ENCODE results near the gene CADM1. TPM values are rescaled to one million over a fixed set of nuclear protein-coding genes. Genes with fewer than 3 reads are reported as not detected.

The CADM1 gene
- total and polyA plus RNA-seq, 10 of the 15 experiments (the other 5 are each of a cell fraction or from before 2014, with no cell fraction given) = 0.03 to 0.48 (median 0.15) TPM; not detected in 3

DNA sequence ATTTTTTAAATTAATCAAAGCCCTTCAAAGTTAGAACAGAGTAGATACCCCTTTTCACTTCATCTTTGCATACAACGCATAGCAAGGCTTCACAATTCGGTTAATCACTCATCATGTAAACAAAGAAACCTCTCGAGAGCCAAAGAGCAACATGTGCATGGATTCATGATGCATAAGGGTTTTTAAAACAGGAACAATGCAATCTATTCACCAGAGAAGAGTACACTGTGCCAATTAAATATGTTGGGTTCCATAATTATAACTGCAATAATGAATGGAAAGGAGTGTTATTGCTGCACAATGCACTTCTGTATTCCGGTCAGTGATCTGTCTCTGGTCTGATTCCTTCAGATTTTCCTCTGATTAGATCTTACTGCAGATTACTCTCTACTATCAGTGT lies 45.3 kb downstream of the CADM1 start:
- Histone ChIP-seq H3K4me1 (ENCODE audit: control insufficient read depth, insufficient read depth, low read length) (no peaks in the 10 kb centered on the region), H2AFZ (ENCODE audit: control insufficient read depth, low read depth, low read length) (no peak overlapping the region), H3K9ac (ENCODE audit: control insufficient read depth, insufficient read depth, low read length) (no peak overlapping the region), H3K36me3 (ENCODE audit: control insufficient read depth in 2 of 2, insufficient read depth in 2 of 2, low read length in 1 of 2) (no peaks in the 10 kb centered on the region), H4K20me1 (ENCODE audit: control insufficient read depth, insufficient read depth) (no peaks in the 10 kb centered on the region), H3K9me3 (replicated peaks; ENCODE audit: control insufficient read depth, insufficient read depth, low read length) (no peaks in the 10 kb centered on the region), H3K27ac (ENCODE audit: control insufficient read depth, insufficient read depth) (no peak overlapping the region), H3K27me3 (replicated peaks in 1 of 2; ENCODE audit: control insufficient read depth in 2 of 2, insufficient read depth in 2 of 2, low read length in 1 of 2) (peaks cover 0 to 6% of the 10 kb centered on the region in 2 experiments; a peak in 1 of 4 replicates), H3K4me2 (ENCODE audit: control insufficient read depth, insufficient read depth) (no peak overlapping the region), H3K4me3 (no peak overlapping the region), H3K79me2 (ENCODE audit: control insufficient read depth, insufficient read depth, low read length) (no peaks in the 10 kb centered on the region)
- no peak for ATAC-seq
- intact Hi-C loops (cut with micrococcal nuclease; ENCODE audit: unreplicated experiment) (no loop called here), in situ Hi-C loops (cut with MboI) (no loop called here)
- no peak for DNase-seq (ENCODE audit: low read depth, low spot score)
- ChIA-PET POLR2A (no interaction called here), CTCF (interaction anchor here (1.0 kb wide), 1 partner anchor 125 kb away, joined by 3 read pairs; no protein-coding TSS in a partner anchor), SMC1A (ENCODE audit: uncharacterized antibody, unreplicated experiment) (no interaction called here), RAD21 (ENCODE audit: unreplicated experiment) (no interaction called here)
- BruUV-seq (replicated peaks) = no TSS peak
- WGBS (ENCODE audit: insufficient coverage, insufficient replicate concordance, low lambda C conversion rate, missing lambda C conversion rate) = 3% methylated on average over 4 of the region's 4 CpGs
- TF ChIP-seq POU2F2 (IDR thresholded peaks at IDR 0.05; ENCODE audit: borderline replicate concordance, low read depth, low read length) (no peak), CEBPB (IDR thresholded peaks at IDR 0.05; ENCODE audit: borderline replicate concordance in 1 of 2, low read depth in 2 of 2, low read length in 2 of 2) (no peak), TAF1 (IDR thresholded peaks at IDR 0.05; ENCODE audit: borderline replicate concordance, low read depth, low read length) (no peak)
- TF ChIP-seq, protein P1, sequence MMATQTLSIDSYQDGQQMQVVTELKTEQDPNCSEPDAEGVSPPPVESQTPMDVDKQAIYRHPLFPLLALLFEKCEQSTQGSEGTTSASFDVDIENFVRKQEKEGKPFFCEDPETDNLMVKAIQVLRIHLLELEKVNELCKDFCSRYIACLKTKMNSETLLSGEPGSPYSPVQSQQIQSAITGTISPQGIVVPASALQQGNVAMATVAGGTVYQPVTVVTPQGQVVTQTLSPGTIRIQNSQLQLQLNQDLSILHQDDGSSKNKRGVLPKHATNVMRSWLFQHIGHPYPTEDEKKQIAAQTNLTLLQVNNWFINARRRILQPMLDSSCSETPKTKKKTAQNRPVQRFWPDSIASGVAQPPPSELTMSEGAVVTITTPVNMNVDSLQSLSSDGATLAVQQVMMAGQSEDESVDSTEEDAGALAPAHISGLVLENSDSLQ (IDR thresholded peaks at IDR 0.05) = no peak
- no peak for FAIRE-seq

DNA sequence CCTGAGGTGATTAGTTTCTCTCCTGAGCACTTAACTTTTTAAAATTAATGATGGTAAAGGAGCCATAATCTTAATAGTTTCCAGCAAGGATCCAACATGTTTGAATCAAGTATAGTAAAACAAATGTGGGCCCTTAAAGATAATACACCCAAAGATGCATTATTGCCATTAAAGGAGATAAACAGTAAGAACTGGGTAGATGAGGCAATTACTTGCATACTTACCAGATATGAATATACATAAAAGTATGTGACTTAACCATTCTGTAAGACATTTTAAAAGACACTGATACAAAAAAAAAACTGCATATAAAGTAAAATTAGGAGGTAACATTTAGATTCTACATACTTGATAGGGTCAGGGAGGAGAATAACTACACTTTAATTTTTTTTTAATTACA lies 48.2 kb downstream of the CADM1 start:
- POLR2A ChIA-PET = no interaction called here
- intact Hi-C loops (cut with micrococcal nuclease; ENCODE audit: unreplicated experiment) = no loop called here
- in situ Hi-C loops (cut with MboI) = no loop called here
- SMC1A ChIA-PET (ENCODE audit: uncharacterized antibody, unreplicated experiment) = no interaction called here
- no peak overlapping the region for H3K27ac ChIP-seq (ENCODE audit: control insufficient read depth, insufficient read depth)
- no peak for FAIRE-seq
- ATAC-seq = no peak
- no peaks in the 10 kb centered on the region for H3K79me2 ChIP-seq (ENCODE audit: control insufficient read depth, insufficient read depth, low read length)
- RAD21 ChIA-PET (ENCODE audit: unreplicated experiment) = no interaction called here
- BruUV-seq (replicated peaks) = no TSS peak
- no peak overlapping the region for H3K4me3 ChIP-seq
- no peak overlapping the region for H2AFZ ChIP-seq (ENCODE audit: control insufficient read depth, low read depth, low read length)
- peaks cover 0 to 6% of the 10 kb centered on the region in 2 experiments; a peak in 1 of 4 replicates for H3K27me3 ChIP-seq (replicated peaks in 1 of 2; ENCODE audit: control insufficient read depth in 2 of 2, insufficient read depth in 2 of 2, low read length in 1 of 2)
- H3K4me2 ChIP-seq (ENCODE audit: control insufficient read depth, insufficient read depth) = no peak overlapping the region
- CTCF ChIA-PET = no interaction called here
- H3K36me3 ChIP-seq (ENCODE audit: control insufficient read depth in 2 of 2, insufficient read depth in 2 of 2, low read length in 1 of 2) = no peaks in the 10 kb centered on the region
- H3K4me1 ChIP-seq (ENCODE audit: control insufficient read depth, insufficient read depth, low read length) = no peaks in the 10 kb centered on the region
- DNase-seq (ENCODE audit: low read depth, low spot score) = no peak
- H3K9me3 ChIP-seq (replicated peaks; ENCODE audit: control insufficient read depth, insufficient read depth, low read length) = no peaks in the 10 kb centered on the region
- H4K20me1 ChIP-seq (ENCODE audit: control insufficient read depth, insufficient read depth) = no peaks in the 10 kb centered on the region
- no peak overlapping the region for H3K9ac ChIP-seq (ENCODE audit: control insufficient read depth, insufficient read depth, low read length)
- TF ChIP-seq, protein P2, sequence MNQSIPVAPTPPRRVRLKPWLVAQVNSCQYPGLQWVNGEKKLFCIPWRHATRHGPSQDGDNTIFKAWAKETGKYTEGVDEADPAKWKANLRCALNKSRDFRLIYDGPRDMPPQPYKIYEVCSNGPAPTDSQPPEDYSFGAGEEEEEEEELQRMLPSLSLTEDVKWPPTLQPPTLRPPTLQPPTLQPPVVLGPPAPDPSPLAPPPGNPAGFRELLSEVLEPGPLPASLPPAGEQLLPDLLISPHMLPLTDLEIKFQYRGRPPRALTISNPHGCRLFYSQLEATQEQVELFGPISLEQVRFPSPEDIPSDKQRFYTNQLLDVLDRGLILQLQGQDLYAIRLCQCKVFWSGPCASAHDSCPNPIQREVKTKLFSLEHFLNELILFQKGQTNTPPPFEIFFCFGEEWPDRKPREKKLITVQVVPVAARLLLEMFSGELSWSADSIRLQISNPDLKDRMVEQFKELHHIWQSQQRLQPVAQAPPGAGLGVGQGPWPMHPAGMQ (IDR thresholded peaks at IDR 0.05; ENCODE audit: borderline replicate concordance) = no peak
- TF ChIP-seq IRF4 (IDR thresholded peaks at IDR 0.05; ENCODE audit: low read depth, low read length) (no peak), ESRRA (IDR thresholded peaks at IDR 0.05; ENCODE audit: low read length) (no peak), STAT1 (conservative IDR thresholded peaks at IDR 0.05) (no peak), ZNF207 (IDR thresholded peaks at IDR 0.05; ENCODE audit: borderline replicate concordance) (no peak), JUNB (IDR thresholded peaks at IDR 0.05) (no peak), KLF5 (IDR thresholded peaks at IDR 0.05; ENCODE audit: partially characterized antibody) (no peak), PAX5 (IDR thresholded peaks at IDR 0.05; ENCODE audit: borderline replicate concordance, low read depth, low read length) (no peak), SRF (IDR thresholded peaks at IDR 0.05; ENCODE audit: low read depth in 2 of 2, low read length in 2 of 2) (no peak), SMARCA5 (IDR thresholded peaks at IDR 0.05) (no peak)
- TF ChIP-seq, protein P3, sequence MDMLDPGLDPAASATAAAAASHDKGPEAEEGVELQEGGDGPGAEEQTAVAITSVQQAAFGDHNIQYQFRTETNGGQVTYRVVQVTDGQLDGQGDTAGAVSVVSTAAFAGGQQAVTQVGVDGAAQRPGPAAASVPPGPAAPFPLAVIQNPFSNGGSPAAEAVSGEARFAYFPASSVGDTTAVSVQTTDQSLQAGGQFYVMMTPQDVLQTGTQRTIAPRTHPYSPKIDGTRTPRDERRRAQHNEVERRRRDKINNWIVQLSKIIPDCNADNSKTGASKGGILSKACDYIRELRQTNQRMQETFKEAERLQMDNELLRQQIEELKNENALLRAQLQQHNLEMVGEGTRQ (IDR thresholded peaks at IDR 0.05; ENCODE audit: borderline replicate concordance, low read depth, low read length) = no peak
